ENCODE measurements around the gene UHRF1.
"Not testable (repeated sequence)": the region's sequence is repeated elsewhere in the genome, so short reads cannot be mapped to it uniquely, and the experiment has no call there.

The UHRF1 gene

DNA sequence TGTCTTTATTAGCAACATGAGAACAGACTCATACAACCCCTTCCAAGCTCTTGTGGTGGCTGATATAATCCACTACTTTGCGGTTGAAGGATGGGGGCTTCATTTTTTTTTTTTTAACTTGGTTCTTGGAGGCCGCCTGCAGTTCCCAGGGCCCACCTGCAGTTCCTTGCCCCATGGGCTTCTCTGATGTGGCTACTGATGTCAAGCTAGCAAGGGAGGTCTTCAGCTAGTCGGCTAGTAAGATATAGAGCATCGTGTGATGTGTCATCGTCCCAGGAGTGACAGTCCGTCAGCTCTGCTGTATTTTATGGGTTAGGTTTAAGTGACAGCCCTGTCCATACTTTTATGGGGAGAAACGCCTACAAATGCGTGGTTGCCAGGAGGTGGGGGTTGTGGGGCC lies 26.1 kb downstream of the UHRF1 start:
- no peak overlapping the region for H3K4me3 ChIP-seq (ENCODE audit: low read depth, low read length)
- TF ChIP-seq, protein P1, sequence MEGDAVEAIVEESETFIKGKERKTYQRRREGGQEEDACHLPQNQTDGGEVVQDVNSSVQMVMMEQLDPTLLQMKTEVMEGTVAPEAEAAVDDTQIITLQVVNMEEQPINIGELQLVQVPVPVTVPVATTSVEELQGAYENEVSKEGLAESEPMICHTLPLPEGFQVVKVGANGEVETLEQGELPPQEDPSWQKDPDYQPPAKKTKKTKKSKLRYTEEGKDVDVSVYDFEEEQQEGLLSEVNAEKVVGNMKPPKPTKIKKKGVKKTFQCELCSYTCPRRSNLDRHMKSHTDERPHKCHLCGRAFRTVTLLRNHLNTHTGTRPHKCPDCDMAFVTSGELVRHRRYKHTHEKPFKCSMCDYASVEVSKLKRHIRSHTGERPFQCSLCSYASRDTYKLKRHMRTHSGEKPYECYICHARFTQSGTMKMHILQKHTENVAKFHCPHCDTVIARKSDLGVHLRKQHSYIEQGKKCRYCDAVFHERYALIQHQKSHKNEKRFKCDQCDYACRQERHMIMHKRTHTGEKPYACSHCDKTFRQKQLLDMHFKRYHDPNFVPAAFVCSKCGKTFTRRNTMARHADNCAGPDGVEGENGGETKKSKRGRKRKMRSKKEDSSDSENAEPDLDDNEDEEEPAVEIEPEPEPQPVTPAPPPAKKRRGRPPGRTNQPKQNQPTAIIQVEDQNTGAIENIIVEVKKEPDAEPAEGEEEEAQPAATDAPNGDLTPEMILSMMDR (IDR thresholded peaks at IDR 0.05; ENCODE audit: low read depth, low read length, missing control alignments): no peak
- DNase-seq (ENCODE audit: low read depth): no peak
- in situ Hi-C loops (cut with HindIII; ENCODE audit: low sequenced_read_pairs): no loop called here

DNA sequence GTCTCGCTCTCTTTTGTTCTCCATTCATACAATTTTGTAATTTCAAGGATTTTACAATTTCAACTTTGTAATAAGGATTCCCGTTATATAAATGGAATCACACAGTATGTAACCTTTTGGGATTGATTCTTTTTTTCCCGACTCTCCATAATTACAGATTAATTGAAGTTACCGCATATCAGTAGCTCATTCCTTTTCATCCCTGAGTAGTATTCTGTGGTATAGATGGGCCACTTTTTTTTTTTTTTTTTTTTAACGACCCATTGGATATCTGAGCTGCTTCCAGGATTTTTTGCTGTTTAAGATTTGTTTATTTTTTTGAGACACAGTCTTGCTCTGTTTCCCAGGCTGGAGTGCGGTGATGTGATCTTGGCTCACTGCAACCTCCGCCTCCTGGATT lies 27.8 kb downstream of the UHRF1 start:
- no peak overlapping the region for H3K4me3 ChIP-seq (ENCODE audit: low read depth, low read length)
- no peak for DNase-seq (ENCODE audit: low read depth)
- in situ Hi-C loops (cut with HindIII; ENCODE audit: low sequenced_read_pairs): no loop called here
- TF ChIP-seq, protein P1 (IDR thresholded peaks at IDR 0.05; ENCODE audit: low read depth, low read length, missing control alignments): no peak

- H3K4me3 ChIP-seq (ENCODE audit: low read depth, low read length); in situ Hi-C loops (cut with HindIII; ENCODE audit: low sequenced_read_pairs); DNase-seq (ENCODE audit: low read depth): not testable (repeated sequence)
Measured at GRCh38 chr19:4938461-4938860, 29.2 kb downstream of the UHRF1 start.

GRCh38 chr19:4939466-4939865 lies 30.2 kb downstream of the UHRF1 start:
- DNase-seq (ENCODE audit: low read depth): no peak
- in situ Hi-C loops (cut with HindIII; ENCODE audit: low sequenced_read_pairs): no loop called here

DNA sequence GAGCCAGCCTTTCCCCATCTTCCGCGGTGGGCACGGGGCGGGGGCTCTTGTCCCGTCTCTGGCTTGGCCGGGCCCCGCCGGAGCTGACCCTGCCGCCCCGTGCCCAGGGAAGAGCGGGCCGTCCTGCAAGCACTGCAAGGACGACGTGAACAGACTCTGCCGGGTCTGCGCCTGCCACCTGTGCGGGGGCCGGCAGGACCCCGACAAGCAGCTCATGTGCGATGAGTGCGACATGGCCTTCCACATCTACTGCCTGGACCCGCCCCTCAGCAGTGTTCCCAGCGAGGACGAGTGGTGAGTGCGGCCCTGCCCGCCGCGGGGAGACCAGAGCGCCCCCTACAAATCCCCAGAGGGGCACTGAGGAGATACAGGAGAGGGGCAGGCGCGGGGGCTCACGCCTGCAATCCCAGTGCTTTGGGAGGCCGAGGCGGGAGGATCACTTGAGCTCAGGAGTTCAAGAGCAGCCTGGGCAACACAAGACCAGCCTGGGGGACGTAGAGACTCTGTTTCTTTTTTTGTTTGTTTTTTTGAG lies 32.4 kb downstream of the UHRF1 start:
- DNase-seq (ENCODE audit: low read depth); H3K4me3 ChIP-seq (ENCODE audit: low read depth, low read length); in situ Hi-C loops (cut with HindIII; ENCODE audit: low sequenced_read_pairs): not testable (repeated sequence)

More at GRCh38 chr19:4939466-4939865, 30.2 kb downstream of the UHRF1 start:
- H3K4me3 ChIP-seq (ENCODE audit: low read depth, low read length): no peak overlapping the region
- TF ChIP-seq, protein P1 (IDR thresholded peaks at IDR 0.05; ENCODE audit: low read depth, low read length, missing control alignments): no peak

DNA sequence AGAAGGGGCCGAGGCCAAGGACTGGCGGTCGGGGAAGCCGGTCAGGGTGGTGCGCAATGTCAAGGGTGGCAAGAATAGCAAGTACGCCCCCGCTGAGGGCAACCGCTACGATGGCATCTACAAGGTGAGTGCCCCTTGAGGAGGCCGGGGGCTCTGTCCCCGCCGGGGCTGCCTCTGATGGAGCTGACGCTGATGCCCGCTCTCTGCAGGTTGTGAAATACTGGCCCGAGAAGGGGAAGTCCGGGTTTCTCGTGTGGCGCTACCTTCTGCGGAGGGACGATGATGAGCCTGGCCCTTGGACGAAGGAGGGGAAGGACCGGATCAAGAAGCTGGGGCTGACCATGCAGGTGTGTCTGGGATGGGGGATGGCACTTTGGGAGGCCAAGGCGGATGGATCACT lies 41.3 kb downstream of the UHRF1 start:
- DNase-seq (ENCODE audit: low read depth); H3K4me3 ChIP-seq (ENCODE audit: low read depth, low read length); in situ Hi-C loops (cut with HindIII; ENCODE audit: low sequenced_read_pairs): not testable (repeated sequence)

GRCh38 chr19:4951656-4952055 lies 42.4 kb downstream of the UHRF1 start:
- TF ChIP-seq, protein P1 (IDR thresholded peaks at IDR 0.05; ENCODE audit: low read depth, low read length, missing control alignments): no peak
- in situ Hi-C loops (cut with HindIII; ENCODE audit: low sequenced_read_pairs): no loop called here
- no peak overlapping the region for H3K4me3 ChIP-seq (ENCODE audit: low read depth, low read length)

GRCh38 chr19:4952945-4953344 lies 43.6 kb downstream of the UHRF1 start:
- TF ChIP-seq, protein P1 (IDR thresholded peaks at IDR 0.05; ENCODE audit: low read depth, low read length, missing control alignments): no peak
- no peak overlapping the region for H3K4me3 ChIP-seq (ENCODE audit: low read depth, low read length)
- in situ Hi-C loops (cut with HindIII; ENCODE audit: low sequenced_read_pairs): no loop called here
- DNase-seq (ENCODE audit: low read depth): no peak

More at GRCh38 chr19:4951656-4952055, 42.4 kb downstream of the UHRF1 start:
- DNase-seq (ENCODE audit: low read depth): no peak

GRCh38 chr19:4954320-4955149 lies 45.2 kb downstream of the UHRF1 start:
- DNase-seq (ENCODE audit: low read depth); in situ Hi-C loops (cut with HindIII; ENCODE audit: low sequenced_read_pairs); H3K4me3 ChIP-seq (ENCODE audit: low read depth, low read length): not testable (repeated sequence)
